HEK293 (cell line): ENCODE results near the gene BCLAF1.

Experiments used
- CTCF ChIA-PET: fragments of 350-600 bp; formaldehyde crosslinking; extraction: SDS; loops from one replicate; lab custom pipeline; 2021; ENCODE audit warnings: antibody characterized with exemption; lab: Yijun Ruan, JAX
- POLR2A ChIA-PET: fragments of 300-600 bp; formaldehyde crosslinking; extraction: SDS; loops from one replicate; lab custom pipeline; 2020; ENCODE audit warnings: antibody characterized with exemption, inconsistent platforms; lab: Yijun Ruan, JAX
- H3K27ac ChIP-seq: fragments of 200-500 bp; sonication (Bioruptor generic); 2 replicates; pipeline ENCODE4 v1.5.1; 2014; ENCODE audit warnings: low read depth, low read length, control low read depth, inconsistent platforms; ENCODE audit errors: extremely low read depth
- H3K36me3 ChIP-seq, 2 experiments: fragments of 200-500 bp in 1 of 2; sonication (Bioruptor generic) in 1 of 2; 1 replicate in 1 of 2; 2 replicates in 1 of 2; pipeline ENCODE4 v1.5.1; 2014 to 2017; ENCODE audit warnings: inconsistent platforms in 2 of 2, low read length in 2 of 2; ENCODE audit not compliant: control insufficient read depth in 2 of 2, insufficient read depth in 1 of 2
- H3K4me1 ChIP-seq: fragments of 200-500 bp; sonication (Bioruptor generic); 2 replicates; pipeline ENCODE4 v1.5.1; 2014; ENCODE audit warnings: mild to moderate bottlenecking, low read length, inconsistent platforms; ENCODE audit not compliant: control insufficient read depth, insufficient read depth
- H3K4me3 ChIP-seq: 2 replicates; pipeline ENCODE4 v1.5.1; 2011; ENCODE audit warnings: low read depth, mild to moderate bottlenecking, control low read depth, low read length, moderate library complexity
- H3K9me3 ChIP-seq: fragments of 200-500 bp; sonication (Bioruptor generic); 2 replicates; pipeline ENCODE4 v1.5.1; 2014; ENCODE audit warnings: low read depth, low read length, inconsistent platforms; ENCODE audit not compliant: control insufficient read depth, insufficient read depth
- AEBP2 ChIP-seq: fragments of 450-650 bp; formaldehyde crosslinking; IDR thresholded peaks from 2 replicates; pipeline ENCODE4 v1.5.1; 2016; ENCODE audit warnings: missing biosample characterization, missing genetic modification characterization, borderline replicate concordance
- CTCF ChIP-seq: fragments of 450-650 bp; formaldehyde crosslinking; IDR thresholded peaks from 2 replicates; pipeline ENCODE4 v1.5.1; 2016; ENCODE audit warnings: missing biosample characterization, missing genetic modification characterization
- FEZF1 ChIP-seq: fragments of 450-650 bp; formaldehyde crosslinking; IDR thresholded peaks from 2 replicates; pipeline ENCODE4 v1.5.1; 2016; ENCODE audit warnings: missing biosample characterization, missing genetic modification characterization
- GLI4 ChIP-seq: fragments of 450-650 bp; formaldehyde crosslinking; IDR thresholded peaks from 2 replicates; pipeline ENCODE4 v1.5.1; 2016; ENCODE audit warnings: missing biosample characterization, missing genetic modification characterization
- GLIS2 ChIP-seq: fragments of 450-650 bp; formaldehyde crosslinking; IDR thresholded peaks from 2 replicates; pipeline ENCODE4 v1.5.1; 2016; ENCODE audit warnings: missing biosample characterization, missing genetic modification characterization
- ZBTB1 ChIP-seq: fragments of 450-650 bp; formaldehyde crosslinking; IDR thresholded peaks from 2 replicates; pipeline ENCODE4 v1.5.1; 2016; ENCODE audit warnings: missing biosample characterization, missing genetic modification characterization
- ZBTB10 ChIP-seq: fragments of 450-650 bp; formaldehyde crosslinking; IDR thresholded peaks from 2 replicates; pipeline ENCODE4 v1.5.1; 2016; ENCODE audit warnings: missing biosample characterization, missing genetic modification characterization
- ZBTB20 ChIP-seq: fragments of 450-650 bp; formaldehyde crosslinking; IDR thresholded peaks from 2 replicates; pipeline ENCODE4 v1.5.1; 2016; ENCODE audit warnings: missing biosample characterization, missing genetic modification characterization
- ZBTB26 ChIP-seq: fragments of 450-650 bp; formaldehyde crosslinking; optimal IDR thresholded peaks from 2 replicates; pipeline ENCODE3; 2016; ENCODE audit warnings: missing biosample characterization, mild to moderate bottlenecking, missing genetic modification characterization
- ZNF133 ChIP-seq: fragments of 450-650 bp; formaldehyde crosslinking; IDR thresholded peaks from 2 replicates; pipeline ENCODE4 v1.5.1; 2016; ENCODE audit warnings: missing biosample characterization, missing genetic modification characterization
- ZNF157 ChIP-seq: fragments of 450-650 bp; formaldehyde crosslinking; IDR thresholded peaks from 2 replicates; pipeline ENCODE4 v1.5.1; 2016; ENCODE audit warnings: missing biosample characterization, missing genetic modification characterization
- ZNF175 ChIP-seq: fragments of 450-650 bp; formaldehyde crosslinking; IDR thresholded peaks from 2 replicates; pipeline ENCODE4 v1.5.1; 2016; ENCODE audit warnings: missing biosample characterization, missing genetic modification characterization
- ZNF211 ChIP-seq: fragments of 450-650 bp; formaldehyde crosslinking; IDR thresholded peaks from 2 replicates; pipeline ENCODE4 v1.5.1; 2016; ENCODE audit warnings: low read depth, missing biosample characterization, missing genetic modification characterization
- ZNF37A ChIP-seq: fragments of 450-650 bp; IDR thresholded peaks from 2 replicates; pipeline ENCODE4 v1.5.1; 2018; ENCODE audit warnings: missing biosample characterization, missing genetic modification characterization
- ZNF423 ChIP-seq: fragments of 450-650 bp; formaldehyde crosslinking; IDR thresholded peaks from 2 replicates; pipeline ENCODE4 v1.5.1; 2016; ENCODE audit warnings: missing biosample characterization, missing genetic modification characterization
- ZNF473 ChIP-seq: fragments of 450-650 bp; formaldehyde crosslinking; IDR thresholded peaks from 2 replicates; pipeline ENCODE4 v1.5.1; 2017; ENCODE audit warnings: missing biosample characterization, missing genetic modification characterization
- ZNF549 ChIP-seq: fragments of 450-650 bp; IDR thresholded peaks from 2 replicates; pipeline ENCODE4 v1.5.1; 2018; ENCODE audit warnings: missing biosample characterization, missing genetic modification characterization, mild to moderate bottlenecking, inconsistent platforms, moderate library complexity
- ZNF561 ChIP-seq: fragments of 450-650 bp; IDR thresholded peaks from 2 replicates; pipeline ENCODE4 v1.5.1; 2018; ENCODE audit warnings: missing biosample characterization, missing genetic modification characterization, borderline replicate concordance
- ZNF626 ChIP-seq: fragments of 450-650 bp; sonication (Bioruptor Pico); formaldehyde crosslinking; IDR thresholded peaks from 2 replicates; pipeline ENCODE4 v1.5.1; 2018; ENCODE audit warnings: missing biosample characterization, missing genetic modification characterization, inconsistent platforms
- ZNF692 ChIP-seq: fragments of 450-650 bp; formaldehyde crosslinking; IDR thresholded peaks from 2 replicates; pipeline ENCODE4 v1.5.1; 2016; ENCODE audit warnings: missing biosample characterization, missing genetic modification characterization
- ZNF707 ChIP-seq: fragments of 450-650 bp; formaldehyde crosslinking; IDR thresholded peaks from 2 replicates; pipeline ENCODE4 v1.5.1; 2016; ENCODE audit warnings: missing biosample characterization, missing genetic modification characterization
- ZXDB ChIP-seq: fragments of 450-650 bp; formaldehyde crosslinking; IDR thresholded peaks from 2 replicates; pipeline ENCODE4 v1.5.1; 2016; ENCODE audit warnings: missing biosample characterization, missing genetic modification characterization

The BCLAF1 gene

GRCh38 chr6:136335736-136336363, 46.2 kb upstream of the BCLAF1 start (continued):
- TF ChIP-seq ZBTB10 (tag by site-specific recombination) (no peak), ZNF211 (tag by site-specific recombination) (no peak), ZBTB26 (tag by site-specific recombination) (no peak), AEBP2 (no peak), ZNF423 (tag by site-specific recombination) (no peak), ZNF133 (no peak)
- TF ChIP-seq, all 188 proteins: peak for 0

- Histone ChIP-seq H3K36me3 (no peaks in the 10 kb centered on the region; a peak in 1 of 3 replicates), H3K9me3 (no peaks in the 10 kb centered on the region), H3K4me1 (no peaks in the 10 kb centered on the region)
- POLR2A ChIA-PET, result no interaction called here
- CTCF ChIA-PET, result interaction anchor here (1.4 to 1.8 kb wide), 2 partner anchors 9 to 17 kb away, joined by 4 to 5 read pairs; no protein-coding TSS in a partner anchor
- TF ChIP-seq ZNF561 (no peak), ZNF549 (tag by site-specific recombination) (no peak), ZNF692 (tag by site-specific recombination) (no peak), ZNF175 (tag by site-specific recombination) (no peak), ZNF157 (tag by site-specific recombination) (no peak)
- TF ChIP-seq, all 188 proteins: peak for 0
- H3K4me3 ChIP-seq, result no peak overlapping the region
- H3K27ac ChIP-seq, result no peak overlapping the region
These were observed 45.2 kb upstream of the BCLAF1 start for GRCh38 chr6:136334853-136335252.

GRCh38 chr6:136334465-136334846, 44.8 kb upstream of the BCLAF1 start:
- ChIA-PET CTCF (interaction anchor here (1.4 to 1.8 kb wide), 2 partner anchors 9 to 17 kb away, joined by 4 to 5 read pairs; no protein-coding TSS in a partner anchor), POLR2A (no interaction called here)
- Histone ChIP-seq H3K36me3 (no peaks in the 10 kb centered on the region; a peak in 1 of 3 replicates), H3K9me3 (no peaks in the 10 kb centered on the region), H3K27ac (no peak overlapping the region), H3K4me3 (no peak overlapping the region), H3K4me1 (no peaks in the 10 kb centered on the region)
- no peak for TF ChIP-seq ZNF37A (tag by site-specific recombination)
- TF ChIP-seq FEZF1 (tag by site-specific recombination), result no peak
- no peak for TF ChIP-seq GLI4 (tag by site-specific recombination)
- TF ChIP-seq ZBTB1 (tag by site-specific recombination), result no peak
- no peak for TF ChIP-seq GLIS2
- TF ChIP-seq ZNF626 (tag by site-specific recombination), result no peak
- TF ChIP-seq ZXDB (tag by site-specific recombination), result no peak
- TF ChIP-seq ZNF473 (tag by site-specific recombination), result no peak
- no peak for TF ChIP-seq ZNF707 (tag by site-specific recombination)
- TF ChIP-seq ZBTB20, result no peak
- TF ChIP-seq ZNF692 (tag by site-specific recombination), result no peak
- no peak for TF ChIP-seq CTCF (tag by site-specific recombination)
- no peak for TF ChIP-seq ZNF423 (tag by site-specific recombination)
